SK-N-SH (cell line): ENCODE measurements around the gene MAP4K4. TPM values are rescaled to one million over a fixed set of nuclear protein-coding genes. Genes with fewer than 3 reads are reported as not detected.

Source experiments
- CTCF ChIA-PET: fragments of 300-600, 350-600 bp; formaldehyde crosslinking; extraction: SDS; loops from one replicate; lab custom pipeline; 2021; lab: Yijun Ruan, JAX
- POLR2A ChIA-PET: fragments of 350-600 bp; sonication (Branson Sonifier 250); formaldehyde crosslinking; extraction: SDS; loops from one replicate; lab custom pipeline; 2020; ENCODE audit warnings: antibody characterized with exemption, inconsistent platforms; lab: Yijun Ruan, JAX
- DNase-seq: peaks from one replicate; pipeline ENCODE4 v3.0.0; 2012
- H2AFZ ChIP-seq: fragments of 200-600 bp; sonication (generic); 2 replicates; pipeline ENCODE4 v1.8.1; 2016; ENCODE audit warnings: antibody characterized with exemption, mild to moderate bottlenecking, low read depth
- H3F3A ChIP-seq: fragments of 200-600 bp; sonication (generic); replicated peaks from 2 replicates; pipeline ENCODE3; 2016; ENCODE audit warnings: antibody characterized with exemption, mild to moderate bottlenecking; ENCODE audit not compliant: insufficient read depth
- H3K27ac ChIP-seq, 2 experiments: fragments of 200-500 bp in 1 of 2; fragments of 200-600 bp in 1 of 2; sonication (Bioruptor generic) in 1 of 2; sonication (generic), shearing (Covaris generic) in 1 of 2; 2 replicates each; pipeline versions ENCODE4 v1.5.1 to v1.6.1; 2014 to 2016; ENCODE audit warnings: low read depth in 2 of 2, inconsistent platforms in 1 of 2, low read length in 1 of 2, mild to moderate bottlenecking in 1 of 2, mixed read lengths in 1 of 2
- H3K27me3 ChIP-seq: fragments of 200-600 bp; sonication (generic), shearing (Covaris generic); 2 replicates; pipeline ENCODE4 v1.6.1; 2016; ENCODE audit warnings: mixed run types; ENCODE audit not compliant: insufficient read depth
- H3K36me3 ChIP-seq, 2 experiments: fragments of 200-500 bp in 1 of 2; fragments of 200-600 bp in 1 of 2; sonication (Bioruptor generic) in 1 of 2; sonication (generic) in 1 of 2; replicated peaks in 1 of 2; 2 replicates each; pipeline versions ENCODE3 to v1.5.1; 2014 to 2016; ENCODE audit warnings: low read length in 1 of 2, mild to moderate bottlenecking in 1 of 2; ENCODE audit not compliant: insufficient read depth in 2 of 2, control insufficient read depth in 1 of 2
- H3K4me1 ChIP-seq, 2 experiments: fragments of 200-500 bp in 1 of 2; fragments of 200-600 bp in 1 of 2; sonication (Bioruptor generic) in 1 of 2; sonication (generic), shearing (Covaris generic) in 1 of 2; 2 replicates each; pipeline versions ENCODE4 v1.5.1 to v1.6.1; 2014 to 2016; ENCODE audit warnings: low read depth in 1 of 2, low read length in 1 of 2, mixed run types in 1 of 2; ENCODE audit not compliant: insufficient read depth in 2 of 2, control insufficient read depth in 1 of 2
- H3K4me2 ChIP-seq: fragments of 200-600 bp; sonication (generic), shearing (Covaris generic); 2 replicates; pipeline ENCODE4 v1.6.1; 2017; ENCODE audit warnings: mixed run types
- H3K4me3 ChIP-seq, 2 experiments: fragments of 200-500 bp in 1 of 2; fragments of 200-600 bp in 1 of 2; sonication (Bioruptor generic) in 1 of 2; sonication (generic), shearing (Covaris generic) in 1 of 2; 2 replicates each; pipeline versions ENCODE4 v1.5.1 to v1.8.1; 2014 to 2016; ENCODE audit warnings: low read depth in 2 of 2, inconsistent platforms in 1 of 2, low read length in 1 of 2, mild to moderate bottlenecking in 1 of 2, mixed read lengths in 1 of 2, moderate library complexity in 1 of 2
- H3K79me2 ChIP-seq: fragments of 200-600 bp; sonication (generic); 2 replicates; pipeline ENCODE4 v1.8.1; 2017; ENCODE audit warnings: mild to moderate bottlenecking; ENCODE audit not compliant: insufficient read depth
- H3K9ac ChIP-seq: fragments of 200-600 bp; sonication (generic); 2 replicates; pipeline ENCODE4 v1.6.1; 2017; ENCODE audit warnings: mixed run types
- H3K9me2 ChIP-seq: fragments of 200-600 bp; sonication (generic); 2 replicates; pipeline ENCODE4 v1.6.1; 2017; ENCODE audit warnings: mixed run types
- H3K9me3 ChIP-seq: fragments of 200-600 bp; sonication (generic); 2 replicates; pipeline ENCODE4 v1.6.1; 2017; ENCODE audit warnings: mixed run types, mild to moderate bottlenecking, moderate library complexity
- H4K20me1 ChIP-seq: fragments of 200-600 bp; sonication (generic); 2 replicates; pipeline ENCODE4 v1.6.1; 2017; ENCODE audit warnings: mild to moderate bottlenecking, mixed run types; ENCODE audit not compliant: insufficient read depth
- ELF1 ChIP-seq: IDR thresholded peaks from 2 replicates; pipeline ENCODE4 v1.4.0; 2012
- EZH2phosphoT487 ChIP-seq: fragments of 200-600 bp; sonication (generic); IDR thresholded peaks from 2 replicates; pipeline ENCODE4 v1.6.1; 2017; ENCODE audit warnings: low read depth, mixed run types, mild to moderate bottlenecking, antibody characterized with exemption, moderate library complexity, borderline replicate concordance
- FOXM1 ChIP-seq: IDR thresholded peaks from 2 replicates; pipeline ENCODE4 v1.4.0; 2012; ENCODE audit warnings: low read depth, mild to moderate bottlenecking
- GATA2 ChIP-seq: sonication (generic); formaldehyde crosslinking; IDR thresholded peaks from 2 replicates; pipeline ENCODE4 v1.5.0; 2020; ENCODE audit warnings: mild to moderate bottlenecking, missing genetic modification reagents
- JUND ChIP-seq: IDR thresholded peaks from 2 replicates; pipeline ENCODE4 v1.4.0; 2012
- MXI1 ChIP-seq: IDR thresholded peaks from 2 replicates; pipeline ENCODE4 v1.6.1; 2012; ENCODE audit warnings: mild to moderate bottlenecking, low read depth, low read length, improper control_type of control experiment
- RFX5 ChIP-seq: IDR thresholded peaks from 2 replicates; pipeline ENCODE4 v1.6.1; 2012; ENCODE audit warnings: mild to moderate bottlenecking, improper control_type of control experiment, low read length
- SMC3 ChIP-seq: IDR thresholded peaks from 2 replicates; pipeline ENCODE4 v1.6.1; 2012; ENCODE audit warnings: low read depth, low read length, improper control_type of control experiment
- WGBS: methylation state at CpG from one replicate; pipeline ENCODE4 v1.1.6; 2017; ENCODE audit warnings: low lambda C conversion rate; 5-methylcytosine and 5-hydroxymethylcytosine counted together
- polyA plus RNA-seq, 3 experiments: library from polyadenylated mRNA; depleted of rRNA; stranded (reverse); fragments of >200 nt; gene quantifications; 2 replicates each; pipeline ENCODE4 v1.2.3, GENCODE V29; 2012
- TF ChIP-seq, protein P1 (sequence below): IDR thresholded peaks from 2 replicates; pipeline ENCODE4; 2012

MAP4K4 gene
- polyA plus RNA-seq, 1 of the 3 experiments (the other 2 are of a cell fraction) = 72.9 TPM

DNA sequence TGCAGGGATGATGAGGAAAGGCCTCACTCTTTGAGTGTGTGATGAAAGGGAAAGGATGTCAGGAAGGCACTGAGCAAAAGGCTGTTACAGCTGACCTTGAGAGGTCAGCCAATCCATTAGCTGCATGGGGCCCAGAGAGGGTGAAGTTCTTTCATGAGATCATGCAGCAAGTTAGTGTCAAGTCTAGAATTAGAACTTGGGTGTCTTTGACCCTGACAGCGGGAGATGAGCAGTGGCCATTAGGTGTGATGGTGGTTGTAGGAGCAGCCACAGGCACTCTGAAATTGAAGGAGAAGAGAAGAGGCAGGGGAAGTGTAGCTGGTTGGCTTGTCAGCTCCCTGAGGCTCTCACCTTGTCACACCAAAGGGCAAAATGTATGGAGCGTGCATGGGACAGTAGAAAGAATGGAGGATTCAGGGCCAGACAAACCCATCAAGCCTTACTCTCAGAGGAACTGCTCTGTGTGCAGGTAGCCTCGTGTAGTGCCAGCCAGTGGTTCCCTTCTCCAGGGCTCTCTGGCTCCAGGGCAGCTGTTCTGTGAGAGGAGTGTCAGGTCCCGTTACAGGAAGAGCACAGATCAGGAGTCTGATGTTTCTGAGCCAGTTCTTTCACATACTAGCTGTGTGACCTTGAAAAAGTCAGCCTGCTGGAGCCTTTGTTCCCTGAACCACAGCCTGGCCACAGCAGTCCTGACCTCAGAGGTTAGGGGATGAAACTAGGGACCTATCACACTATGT is 35.9 kb downstream of the MAP4K4 start:
- peaks cover 0 to 10% of the 10 kb centered on the region in 2 experiments for H3K36me3 ChIP-seq
- H4K20me1 ChIP-seq = peaks cover 97% of the 10 kb centered on the region
- CTCF ChIA-PET = interaction anchor here (0.7 to 2.0 kb wide), 5 partner anchors 10 to 391 kb away, joined by 3 to 9 read pairs (median 4); no protein-coding TSS in a partner anchor
- peaks cover 100% of the 10 kb centered on the region for H3K79me2 ChIP-seq
- H3K9me2 ChIP-seq = no peaks in the 10 kb centered on the region
- H3K4me3 ChIP-seq = no peak overlapping the region
- peaks cover 20% of the 10 kb centered on the region for H3F3A ChIP-seq
- H2AFZ ChIP-seq = no peak overlapping the region
- no peaks in the 10 kb centered on the region for H3K9me3 ChIP-seq
- no peak overlapping the region; a peak in 1 of 4 replicates for H3K27ac ChIP-seq
- H3K27me3 ChIP-seq = no peaks in the 10 kb centered on the region
- POLR2A ChIA-PET = no interaction called here
- H3K9ac ChIP-seq = no peak overlapping the region
- DNase-seq = no peak
- H3K4me2 ChIP-seq = no peak overlapping the region
- TF ChIP-seq JUND = no peak
- peaks cover 24 to 34% of the 10 kb centered on the region in 2 experiments; a peak in 3 of 4 replicates for H3K4me1 ChIP-seq
- WGBS = 70% methylated on average over 4 of the region's 4 CpGs

- POLR2A ChIA-PET = no interaction called here
- peaks cover 100% of the 10 kb centered on the region for H3K79me2 ChIP-seq
- H3K27me3 ChIP-seq = no peaks in the 10 kb centered on the region
- H3K27ac ChIP-seq = peak overlapping the region in 1 of 2 experiments; percentile 19; a peak in 2 of 4 replicates
- H2AFZ ChIP-seq = no peak overlapping the region
- no peak for DNase-seq
- no peaks in the 10 kb centered on the region for H3K9me3 ChIP-seq
- TF ChIP-seq FOXM1 (no peak), EZH2phosphoT487 (no peak), SMC3 (no peak)
- TF ChIP-seq, all 33 proteins: peak for 0
- no peak overlapping the region for H3K4me2 ChIP-seq
- H3K9me2 ChIP-seq = no peaks in the 10 kb centered on the region
- H3K4me1 ChIP-seq = peaks cover 24 to 34% of the 10 kb centered on the region in 2 experiments; a peak in 3 of 4 replicates
- H4K20me1 ChIP-seq = peaks cover 97% of the 10 kb centered on the region
- 97% methylated on average over 9 of the region's 9 CpGs for WGBS
- no peak overlapping the region for H3K4me3 ChIP-seq
- no peak overlapping the region for H3K9ac ChIP-seq
- peaks cover 13% of the 10 kb centered on the region for H3F3A ChIP-seq
- CTCF ChIA-PET = no interaction called here
- peaks cover 0 to 9% of the 10 kb centered on the region in 2 experiments for H3K36me3 ChIP-seq
These were observed 37.1 kb downstream of the MAP4K4 start for GRCh38 chr2:101734505-101735165.

DNA sequence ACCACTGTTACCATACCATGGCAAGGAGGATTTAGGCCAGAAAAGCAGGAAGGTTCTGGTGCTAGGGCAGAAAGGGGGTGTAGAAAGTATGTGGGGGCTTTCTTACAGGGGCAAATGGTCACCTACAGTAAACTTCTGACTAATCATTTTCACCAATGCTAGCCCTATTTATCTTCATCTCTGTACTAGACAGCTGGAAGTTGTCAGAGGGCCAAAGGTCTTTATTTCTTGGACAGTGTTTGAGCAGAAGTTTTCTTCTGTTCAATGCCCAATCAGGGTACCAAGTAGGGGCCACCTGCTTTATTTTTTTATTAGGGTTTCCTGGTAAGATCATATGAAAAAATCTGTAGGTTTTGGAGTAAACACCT is 37.6 kb downstream of the MAP4K4 start:
- Histone ChIP-seq H3F3A (peaks cover 13% of the 10 kb centered on the region), H3K9ac (no peak overlapping the region), H3K4me2 (no peak overlapping the region), H3K79me2 (peaks cover 100% of the 10 kb centered on the region), H3K9me2 (no peaks in the 10 kb centered on the region), H2AFZ (no peak overlapping the region), H3K27ac (no peak overlapping the region; a peak in 2 of 4 replicates), H3K9me3 (no peaks in the 10 kb centered on the region), H3K4me3 (no peak overlapping the region), H3K36me3 (peaks cover 0 to 6% of the 10 kb centered on the region in 2 experiments), H4K20me1 (peaks cover 95% of the 10 kb centered on the region), H3K4me1 (peaks cover 24 to 34% of the 10 kb centered on the region in 2 experiments; a peak in 3 of 4 replicates), H3K27me3 (no peaks in the 10 kb centered on the region)
- DNase-seq = no peak
- CTCF ChIA-PET = interaction anchor here (1.5 kb wide), 1 partner anchor 97 kb away, joined by 3 read pairs; no protein-coding TSS in a partner anchor
- TF ChIP-seq ELF1 (no peak), MXI1 (no peak), GATA2 (CRISPR knock-in tag) (no peak), RFX5 (no peak)
- TF ChIP-seq, protein P1, sequence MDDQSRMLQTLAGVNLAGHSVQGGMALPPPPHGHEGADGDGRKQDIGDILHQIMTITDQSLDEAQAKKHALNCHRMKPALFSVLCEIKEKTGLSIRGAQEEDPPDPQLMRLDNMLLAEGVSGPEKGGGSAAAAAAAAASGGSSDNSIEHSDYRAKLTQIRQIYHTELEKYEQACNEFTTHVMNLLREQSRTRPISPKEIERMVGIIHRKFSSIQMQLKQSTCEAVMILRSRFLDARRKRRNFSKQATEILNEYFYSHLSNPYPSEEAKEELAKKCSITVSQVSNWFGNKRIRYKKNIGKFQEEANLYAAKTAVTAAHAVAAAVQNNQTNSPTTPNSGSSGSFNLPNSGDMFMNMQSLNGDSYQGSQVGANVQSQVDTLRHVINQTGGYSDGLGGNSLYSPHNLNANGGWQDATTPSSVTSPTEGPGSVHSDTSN = peak; percentile 18; the same call in 1 of the 2 replicates
- POLR2A ChIA-PET = no interaction called here
